ENCODE data around the gene PKP4.

PKP4 gene

DNA sequence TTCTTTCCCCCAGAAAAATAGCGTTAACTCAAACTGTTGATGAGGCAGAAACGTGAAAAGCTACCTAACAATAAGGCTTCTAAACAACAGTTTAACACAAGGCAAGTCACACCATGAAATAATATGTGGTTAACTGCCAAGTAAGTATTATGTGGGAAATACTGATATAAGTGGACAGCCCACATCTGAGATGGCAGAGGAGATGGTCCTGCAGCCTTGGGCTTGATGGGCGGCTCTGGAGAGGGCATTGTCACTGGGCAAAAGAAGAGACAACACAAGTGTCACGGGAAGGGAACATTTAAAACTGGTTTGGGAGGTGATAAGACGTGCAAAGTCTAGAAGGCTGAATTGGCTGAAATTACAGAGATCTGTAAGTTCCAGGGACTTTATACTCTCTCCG, 147.2 kb downstream of the PKP4 start:
- no peak for DNase-seq (ENCODE audit: low read depth)
- H3K4me3 ChIP-seq (ENCODE audit: low read depth, low read length) = no peak overlapping the region
- TF ChIP-seq, protein P1, sequence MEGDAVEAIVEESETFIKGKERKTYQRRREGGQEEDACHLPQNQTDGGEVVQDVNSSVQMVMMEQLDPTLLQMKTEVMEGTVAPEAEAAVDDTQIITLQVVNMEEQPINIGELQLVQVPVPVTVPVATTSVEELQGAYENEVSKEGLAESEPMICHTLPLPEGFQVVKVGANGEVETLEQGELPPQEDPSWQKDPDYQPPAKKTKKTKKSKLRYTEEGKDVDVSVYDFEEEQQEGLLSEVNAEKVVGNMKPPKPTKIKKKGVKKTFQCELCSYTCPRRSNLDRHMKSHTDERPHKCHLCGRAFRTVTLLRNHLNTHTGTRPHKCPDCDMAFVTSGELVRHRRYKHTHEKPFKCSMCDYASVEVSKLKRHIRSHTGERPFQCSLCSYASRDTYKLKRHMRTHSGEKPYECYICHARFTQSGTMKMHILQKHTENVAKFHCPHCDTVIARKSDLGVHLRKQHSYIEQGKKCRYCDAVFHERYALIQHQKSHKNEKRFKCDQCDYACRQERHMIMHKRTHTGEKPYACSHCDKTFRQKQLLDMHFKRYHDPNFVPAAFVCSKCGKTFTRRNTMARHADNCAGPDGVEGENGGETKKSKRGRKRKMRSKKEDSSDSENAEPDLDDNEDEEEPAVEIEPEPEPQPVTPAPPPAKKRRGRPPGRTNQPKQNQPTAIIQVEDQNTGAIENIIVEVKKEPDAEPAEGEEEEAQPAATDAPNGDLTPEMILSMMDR (IDR thresholded peaks at IDR 0.05; ENCODE audit: low read depth, low read length) = no peak
- no peak for TF ChIP-seq POLR2A (IDR thresholded peaks at IDR 0.05; ENCODE audit: extremely low read depth, insufficient read length)

DNA sequence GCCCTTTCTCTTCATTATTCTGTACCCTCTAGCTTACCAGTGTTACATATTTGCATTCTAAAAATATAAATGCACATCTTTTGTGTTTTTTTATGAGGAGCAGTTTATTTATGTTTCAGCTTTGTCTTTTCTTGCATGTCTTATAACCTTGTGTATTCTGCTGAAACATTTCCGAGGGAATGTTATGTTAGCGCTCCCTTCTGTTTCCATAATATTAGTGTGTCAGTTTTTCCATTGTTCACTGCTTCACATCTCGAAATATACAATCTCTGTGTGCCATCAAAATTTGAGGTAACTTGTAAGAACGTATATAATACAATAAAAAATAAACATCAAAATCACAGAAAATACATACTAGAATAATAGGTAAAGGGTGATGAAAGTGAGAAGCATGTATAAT, 153.3 kb downstream of the PKP4 start:
- DNase-seq (ENCODE audit: low read depth) = no peak
- TF ChIP-seq MYC (IDR thresholded peaks at IDR 0.05; ENCODE audit: low read depth, low read length) = no peak
- TF ChIP-seq POLR2A (IDR thresholded peaks at IDR 0.05; ENCODE audit: extremely low read depth, insufficient read length) = no peak
- TF ChIP-seq, protein P1 (IDR thresholded peaks at IDR 0.05; ENCODE audit: low read depth, low read length) = no peak
- TF ChIP-seq, protein P2, sequence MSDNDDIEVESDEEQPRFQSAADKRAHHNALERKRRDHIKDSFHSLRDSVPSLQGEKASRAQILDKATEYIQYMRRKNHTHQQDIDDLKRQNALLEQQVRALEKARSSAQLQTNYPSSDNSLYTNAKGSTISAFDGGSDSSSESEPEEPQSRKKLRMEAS (IDR thresholded peaks at IDR 0.05; ENCODE audit: low read depth, low read length) = no peak

DNA sequence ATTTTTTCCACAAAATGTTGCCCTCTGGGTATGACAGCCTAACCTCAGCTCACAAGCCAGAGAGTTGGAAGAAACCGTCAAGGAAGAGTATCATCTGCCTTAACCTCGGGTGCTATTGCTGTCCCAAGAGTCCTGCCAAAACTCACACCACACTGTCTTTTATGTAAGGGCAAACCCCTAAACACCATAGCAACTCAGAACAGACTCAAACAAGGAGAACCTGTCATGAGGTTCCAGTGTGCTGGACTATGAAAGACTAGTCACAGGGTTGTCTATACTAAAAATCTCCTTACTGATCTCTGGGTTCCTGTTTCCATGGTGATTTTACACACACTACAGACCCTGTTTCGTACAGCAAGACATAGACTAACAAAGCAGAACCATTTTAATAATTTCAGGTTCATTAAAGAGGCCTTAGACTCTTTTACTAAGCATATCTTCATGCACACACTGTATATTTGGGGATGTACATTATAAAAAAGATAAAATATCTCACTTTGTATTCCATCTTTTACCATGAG, 159.8 kb downstream of the PKP4 start:
- no peak overlapping the region for H3K4me3 ChIP-seq (ENCODE audit: low read depth, low read length)
- no peak for DNase-seq (ENCODE audit: low read depth)
- TF ChIP-seq POLR2A (IDR thresholded peaks at IDR 0.05; ENCODE audit: extremely low read depth, insufficient read length) (no peak), MYC (IDR thresholded peaks at IDR 0.05; ENCODE audit: low read depth, low read length) (no peak)
- TF ChIP-seq, protein P1 (IDR thresholded peaks at IDR 0.05; ENCODE audit: low read depth, low read length) = no peak
- TF ChIP-seq, protein P2 (IDR thresholded peaks at IDR 0.05; ENCODE audit: low read depth, low read length) = no peak

More for the DNA sequence above, 153.3 kb downstream of the PKP4 start:
- no peak overlapping the region for H3K4me3 ChIP-seq (ENCODE audit: low read depth, low read length)

DNA sequence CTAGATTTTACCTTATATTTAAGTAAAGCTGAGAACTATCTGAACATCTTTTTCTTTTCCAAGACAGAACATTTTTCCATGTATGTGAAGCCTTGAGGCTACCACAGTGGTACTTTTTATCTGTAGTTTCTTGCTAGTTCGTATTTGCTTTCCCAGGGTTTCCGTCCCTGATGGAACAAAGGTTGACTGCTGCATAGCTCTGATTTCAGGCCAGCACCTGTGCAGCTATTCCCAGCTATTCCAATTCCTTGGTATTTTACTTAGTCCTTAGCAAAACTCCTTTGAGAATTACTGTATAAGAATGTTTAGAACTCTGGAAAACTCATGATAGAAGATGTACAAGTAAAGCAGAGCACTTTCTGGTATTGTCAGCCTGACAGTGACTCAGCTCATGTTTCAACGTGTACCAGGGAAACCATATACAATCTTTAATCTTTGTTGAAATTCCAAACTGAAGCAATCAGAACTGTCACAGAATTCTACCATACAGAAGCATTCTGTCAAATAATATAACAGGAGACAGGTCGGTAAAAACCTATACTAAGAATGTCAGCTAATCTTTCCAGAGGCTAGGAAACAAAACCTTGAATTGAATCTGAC, 162.2 kb downstream of the PKP4 start:
- TF ChIP-seq POLR2A (IDR thresholded peaks at IDR 0.05; ENCODE audit: extremely low read depth, insufficient read length) = no peak
- H3K4me3 ChIP-seq (ENCODE audit: low read depth, low read length) = no peak overlapping the region
- no peak for DNase-seq (ENCODE audit: low read depth)

DNA sequence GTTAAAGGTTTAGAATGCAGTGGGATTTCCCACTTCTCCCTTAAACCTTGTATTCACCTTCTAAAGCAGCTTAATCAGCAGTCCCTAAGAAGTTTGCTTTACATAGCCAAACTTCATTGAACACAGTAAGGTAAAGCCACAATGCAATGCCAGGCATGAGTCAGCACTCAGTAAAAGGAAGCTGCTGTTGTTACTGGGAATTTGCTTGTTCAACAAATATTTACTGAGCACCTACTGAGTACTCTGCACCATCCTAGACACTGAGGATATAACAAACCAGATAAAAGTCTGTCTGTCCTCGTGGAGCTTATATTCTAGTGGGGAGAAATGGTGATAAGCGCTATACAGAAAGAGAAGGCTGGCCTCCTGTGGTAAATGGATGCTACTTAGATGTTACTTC, 162.7 kb downstream of the PKP4 start:
- H3K4me3 ChIP-seq (ENCODE audit: low read depth, low read length) = no peak overlapping the region
- DNase-seq (ENCODE audit: low read depth) = peak; percentile 49
- TF ChIP-seq, protein P2 (IDR thresholded peaks at IDR 0.05; ENCODE audit: low read depth, low read length) = no peak
- TF ChIP-seq, protein P1 (IDR thresholded peaks at IDR 0.05; ENCODE audit: low read depth, low read length) = no peak
- TF ChIP-seq MYC (IDR thresholded peaks at IDR 0.05; ENCODE audit: low read depth, low read length) (no peak), POLR2A (IDR thresholded peaks at IDR 0.05; ENCODE audit: extremely low read depth, insufficient read length) (no peak)

DNA sequence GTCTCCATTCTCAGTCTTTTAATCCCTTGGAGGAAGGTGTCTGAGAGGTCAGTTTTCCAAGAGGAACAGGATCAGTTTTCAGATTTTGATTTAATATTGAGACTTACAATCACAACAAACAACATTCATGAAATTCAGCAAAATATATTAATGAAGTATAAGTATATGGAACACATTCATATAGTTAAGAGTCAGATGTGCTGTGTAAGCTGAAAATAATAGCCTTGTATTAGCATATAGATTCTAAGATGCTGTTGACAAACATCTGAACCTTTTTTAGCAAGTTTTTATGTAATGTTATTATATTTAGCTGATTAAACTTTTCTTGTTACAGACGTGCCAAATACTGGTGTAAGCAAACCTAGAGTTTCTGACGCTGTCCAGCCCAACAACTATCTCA, 163.9 kb downstream of the PKP4 start:
- TF ChIP-seq, protein P2 (IDR thresholded peaks at IDR 0.05; ENCODE audit: low read depth, low read length) = no peak
- TF ChIP-seq MYC (IDR thresholded peaks at IDR 0.05; ENCODE audit: low read depth, low read length) (no peak), POLR2A (IDR thresholded peaks at IDR 0.05; ENCODE audit: extremely low read depth, insufficient read length) (no peak)
- TF ChIP-seq, protein P1 (IDR thresholded peaks at IDR 0.05; ENCODE audit: low read depth, low read length) = no peak
- no peak for DNase-seq (ENCODE audit: low read depth)
- H3K4me3 ChIP-seq (ENCODE audit: low read depth, low read length) = no peak overlapping the region
